HG03066 (cell line): ENCODE measurements around the gene RHNO1.
A peak's percentile ranks its signal among the peaks of the same experiment; 100 is the strongest.
"Not testable (repeated sequence)": the region's sequence is repeated elsewhere in the genome, so short reads cannot be mapped to it uniquely, and the experiment has no call there.

Source experiments
- ATAC-seq: cut with Tn5 transposase; IDR thresholded peaks from one replicate; pipeline ENCODE4 v1.9.1; 2021; ENCODE audit warnings: low read depth; ENCODE audit not compliant: unreplicated experiment

RHNO1 gene

GRCh38 chr12:2858334-2858733, 18.7 kb upstream of the RHNO1 start:
- ATAC-seq, result no peak

GRCh38 chr12:2858944-2859421, 18.0 kb upstream of the RHNO1 start:
- ATAC-seq, result no peak

DNA sequence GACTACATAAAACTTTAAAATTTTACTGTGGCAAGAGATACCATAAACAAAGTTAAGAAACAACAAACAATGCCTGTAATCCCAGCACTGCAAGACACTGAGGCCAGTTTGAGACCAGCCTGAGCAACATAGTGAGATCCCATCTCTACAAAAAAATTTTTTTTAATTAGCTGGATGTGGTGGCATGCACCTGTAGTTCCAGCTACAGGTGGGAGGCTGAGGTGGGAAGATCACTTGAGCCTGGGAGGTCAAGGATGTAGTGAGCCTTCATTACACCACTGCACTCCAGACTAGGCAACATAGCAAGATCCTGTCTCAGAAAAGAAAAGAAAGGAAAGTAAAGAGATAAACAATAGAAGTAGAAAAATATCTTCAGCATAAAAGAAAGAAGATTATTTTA, 16.9 kb upstream of the RHNO1 start:
- no peak for ATAC-seq

DNA sequence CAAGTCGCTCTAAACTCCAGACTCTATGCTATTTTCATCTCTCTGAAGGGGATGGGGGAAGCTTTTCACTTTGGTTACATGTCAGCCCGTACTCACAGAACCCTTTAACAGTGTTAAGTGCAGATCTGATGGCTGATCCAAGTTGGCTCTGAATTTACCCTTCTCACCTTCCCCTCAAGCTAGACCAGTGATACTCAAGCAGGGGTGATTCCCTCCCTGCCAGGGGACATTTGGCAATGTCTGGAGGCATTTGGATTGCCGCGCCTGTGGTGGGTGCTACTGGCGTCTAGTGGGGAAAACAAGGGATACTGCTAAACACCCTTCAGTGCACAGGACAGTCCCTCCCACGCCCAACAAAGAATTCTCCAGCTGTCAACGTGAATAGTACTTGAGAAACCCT, 14.1 kb upstream of the RHNO1 start:
- no peak for ATAC-seq

DNA sequence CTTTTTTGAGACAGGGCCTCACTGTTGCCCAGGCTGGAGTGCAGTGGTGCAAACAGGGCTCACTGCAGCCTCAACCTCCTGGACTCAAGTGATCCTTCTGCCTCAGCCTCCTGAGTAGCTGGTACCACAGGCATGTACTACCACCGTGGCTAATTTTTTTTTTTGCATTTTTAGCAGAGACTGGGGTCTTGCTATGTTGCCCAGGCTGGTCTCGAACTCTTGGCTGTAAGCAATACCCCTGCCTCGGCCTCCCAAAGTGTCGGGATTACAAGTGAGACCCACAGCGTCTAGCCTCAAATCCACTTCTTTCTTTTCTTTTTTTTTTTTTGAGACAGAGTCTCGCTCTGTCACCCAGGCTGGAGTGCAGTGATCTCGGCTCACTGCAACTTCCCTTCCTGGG, 13.6 kb upstream of the RHNO1 start:
- not testable (repeated sequence) for ATAC-seq

GRCh38 chr12:2864198-2864597, 12.8 kb upstream of the RHNO1 start:
- ATAC-seq, result no peak

GRCh38 chr12:2868986-2869632, 7.9 kb upstream of the RHNO1 start:
- not testable (repeated sequence) for ATAC-seq

DNA sequence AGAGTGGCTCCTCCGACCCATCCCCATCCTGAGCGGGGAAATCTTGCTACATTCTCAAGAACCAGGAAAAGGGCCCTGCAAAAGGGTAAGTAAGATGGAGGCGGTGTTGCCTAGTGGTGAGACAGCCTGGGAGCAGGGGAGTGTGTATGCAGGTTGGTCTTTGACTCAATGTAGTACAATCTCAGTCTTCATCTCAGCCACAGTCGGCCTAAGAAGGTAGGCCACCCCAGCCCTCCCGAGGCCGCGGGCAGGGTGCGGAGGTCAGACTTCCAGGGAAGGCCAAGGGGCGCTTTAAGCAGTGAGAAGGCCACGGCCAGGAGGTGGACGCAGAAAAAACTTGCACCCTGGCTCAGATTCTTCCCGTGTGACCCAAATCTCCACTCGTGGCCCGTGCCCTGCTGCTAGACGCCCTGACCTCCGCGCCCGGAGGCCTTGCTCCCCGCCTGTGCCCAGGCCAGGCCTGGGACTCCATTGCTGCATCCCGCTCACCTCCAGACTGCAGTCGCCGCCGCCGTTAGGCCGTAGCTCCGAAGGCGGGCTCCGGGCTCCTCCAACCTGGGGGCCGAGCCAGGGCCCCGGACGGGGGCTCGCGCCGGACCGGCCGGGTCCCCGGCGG, 484 bp upstream of the RHNO1 start:
- ATAC-seq, result no peak

- peak; percentile 11 for ATAC-seq
Measured at GRCh38 chr12:2877953-2878732, 1.1 kb downstream of the RHNO1 start.

- ATAC-seq, result no peak
Measured at GRCh38 chr12:2879853-2880252, 2.8 kb downstream of the RHNO1 start.

DNA sequence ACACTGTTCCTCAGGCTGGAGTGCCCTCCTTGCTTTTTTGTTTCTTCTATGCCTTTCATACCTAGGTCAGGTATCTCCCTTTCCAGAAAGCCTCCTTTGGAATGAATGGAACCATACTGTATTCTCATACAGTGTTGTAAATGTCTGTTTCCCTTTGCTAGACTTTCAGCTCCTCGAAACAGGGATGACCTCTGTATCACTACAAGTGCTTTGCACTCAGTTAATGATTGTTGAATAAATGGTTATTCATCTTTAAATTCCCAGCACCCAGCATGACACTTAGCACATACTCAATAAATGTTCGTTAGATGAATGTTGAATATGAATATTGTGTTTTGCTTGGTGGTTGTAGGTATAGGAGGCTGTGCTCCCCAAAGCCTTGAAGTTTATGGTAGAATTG, 7.8 kb downstream of the RHNO1 start:
- no peak for ATAC-seq

GRCh38 chr12:2886768-2887450, 9.9 kb downstream of the RHNO1 start:
- no peak for ATAC-seq

DNA sequence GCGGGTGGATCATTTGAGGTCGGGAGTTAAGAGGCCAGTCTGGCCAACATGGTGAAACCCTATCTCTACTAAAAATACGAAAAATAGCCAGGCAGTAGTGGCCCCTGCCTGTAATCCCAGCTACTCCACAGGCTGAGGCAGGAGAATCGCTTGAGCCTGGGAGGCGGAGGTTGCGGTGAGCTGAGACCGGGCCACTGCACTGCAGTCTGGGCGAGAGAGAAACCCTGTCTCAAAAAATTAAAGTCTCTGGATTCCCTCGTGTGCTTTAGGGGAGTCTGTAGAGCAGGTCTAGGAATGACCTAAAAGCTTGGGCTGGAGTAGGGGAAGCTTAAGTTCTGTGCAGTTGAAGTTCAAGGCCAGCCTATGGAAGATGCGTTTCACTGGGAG, 13.0 kb downstream of the RHNO1 start:
- no peak for ATAC-seq

DNA sequence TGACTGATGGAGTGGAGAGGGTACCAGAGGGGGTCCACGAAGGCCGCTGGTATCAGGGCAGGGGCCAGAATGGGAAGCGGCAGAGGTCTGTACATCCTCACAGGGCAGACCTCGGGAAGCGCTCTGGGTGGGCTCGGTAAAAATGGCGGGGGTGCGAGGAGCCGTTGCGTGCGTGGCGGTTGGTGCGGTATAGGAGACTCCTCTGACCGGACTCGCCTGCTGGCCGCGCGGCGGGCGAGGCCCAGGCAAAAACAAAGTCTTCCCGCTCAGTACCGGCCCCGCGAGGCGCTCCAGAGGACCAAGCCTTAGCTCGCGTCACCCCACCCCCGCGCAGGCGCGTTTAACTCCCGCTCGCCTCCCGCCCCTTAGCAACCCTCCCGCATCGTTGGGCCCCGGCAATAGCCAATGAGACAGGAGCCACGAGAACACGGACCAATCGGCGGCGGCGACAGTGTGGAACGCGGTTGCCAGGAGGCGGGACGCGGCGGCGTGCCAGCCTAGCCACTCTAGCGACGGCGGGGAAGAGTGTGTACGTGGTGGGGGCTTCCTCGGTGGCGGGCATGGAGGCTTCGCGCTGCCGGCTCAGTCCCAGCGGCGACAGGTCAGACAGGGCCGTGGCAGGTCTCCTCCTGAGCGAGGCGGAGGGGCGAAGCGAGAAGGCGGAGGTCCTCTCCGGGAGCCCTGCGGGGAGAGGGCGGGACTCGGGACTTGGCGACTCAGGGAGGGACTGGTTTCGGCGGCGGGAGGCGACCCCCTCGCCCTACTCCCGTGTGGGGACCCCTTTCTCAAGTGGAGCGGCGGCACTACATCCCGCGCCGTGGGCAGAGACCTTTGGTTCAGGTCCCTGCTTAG, 13.6 kb downstream of the RHNO1 start, which contains the start of gene TULP3:
TULP3 (plus strand) TSS at position 504 of the 852 bp plus-strand sequence; CDS start at position 561, 57 bp downstream.
- ATAC-seq, result peak; percentile 97

DNA sequence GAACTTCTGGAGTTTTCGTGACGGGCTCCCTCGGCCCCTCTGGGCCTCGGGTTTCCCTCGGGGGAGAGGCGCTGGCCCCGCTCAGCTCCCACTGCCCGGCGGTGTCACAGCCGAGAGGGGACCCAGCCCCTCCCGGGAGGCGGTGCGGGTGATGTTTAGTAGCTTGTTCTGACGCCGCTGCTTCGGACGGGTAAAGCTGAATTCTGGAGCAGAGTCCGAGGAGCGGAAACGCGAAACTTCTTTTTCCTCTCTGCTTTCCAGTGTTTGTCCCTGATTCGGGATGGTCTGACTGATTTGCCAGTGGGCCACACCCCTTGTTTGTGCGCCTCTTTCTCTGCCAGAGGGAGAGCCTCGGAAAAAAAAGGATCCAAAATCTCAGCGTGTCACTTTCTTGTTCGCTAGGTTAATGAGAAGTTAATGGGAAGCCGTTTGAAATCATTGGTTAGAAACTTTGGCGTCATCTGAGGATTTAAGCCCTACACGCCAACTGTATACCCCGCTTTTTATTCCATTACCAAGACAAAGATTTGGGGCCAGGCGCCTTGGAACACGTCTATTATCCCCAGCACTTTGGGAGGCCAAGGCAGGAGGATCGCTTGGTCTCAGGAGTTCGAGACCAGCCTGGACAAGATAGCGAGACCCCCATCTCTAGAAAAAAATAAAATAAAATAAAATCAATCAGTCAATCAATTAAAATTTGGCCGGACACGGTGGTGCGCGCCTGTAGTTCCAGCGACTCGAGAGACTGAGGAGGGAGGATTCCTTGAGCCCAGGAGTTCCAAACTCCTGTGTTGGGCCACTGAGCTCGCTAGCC, 14.4 kb downstream of the RHNO1 start:
- no peak for ATAC-seq

DNA sequence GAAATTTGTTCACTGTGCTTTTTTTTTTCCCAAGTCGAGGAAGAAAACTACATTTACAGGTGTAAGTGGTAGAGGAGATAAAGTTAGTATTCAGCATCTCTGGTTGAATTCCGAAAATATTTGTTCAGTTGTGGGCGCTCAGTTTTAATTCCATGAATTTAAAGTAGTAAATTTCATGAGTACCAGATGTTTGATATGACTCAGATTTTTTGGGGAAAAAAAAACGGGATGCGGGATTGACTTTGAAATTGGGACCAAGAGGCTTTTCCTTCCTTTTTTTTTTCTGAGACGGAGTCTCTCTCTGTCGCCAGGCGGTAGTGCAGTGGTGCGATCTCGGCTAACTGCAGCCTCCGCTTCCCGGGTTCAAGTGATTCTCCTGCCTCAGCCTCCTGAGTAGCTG, 15.2 kb downstream of the RHNO1 start:
- no peak for ATAC-seq

GRCh38 chr12:2893007-2893406, 16.0 kb downstream of the RHNO1 start:
- ATAC-seq, result no peak

DNA sequence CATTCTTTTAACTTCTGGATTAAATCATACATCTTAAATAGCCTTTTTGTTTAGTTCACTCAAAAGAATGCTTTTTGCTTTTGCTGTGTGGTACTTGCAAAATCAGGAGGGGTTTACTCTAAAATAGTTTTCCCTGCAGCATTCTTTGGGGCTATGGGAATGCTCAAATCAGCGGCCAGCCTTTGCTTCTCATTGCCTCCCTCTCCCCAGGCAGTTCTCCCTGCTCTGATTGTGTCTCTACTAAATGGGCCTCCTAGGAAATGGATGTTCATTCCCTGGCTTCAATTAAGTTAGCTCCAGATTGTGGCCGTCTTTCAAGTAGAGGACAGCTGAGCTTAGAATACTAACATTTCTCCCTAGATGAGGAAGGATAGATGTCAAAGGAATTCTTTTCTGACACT, 18.0 kb downstream of the RHNO1 start:
- no peak for ATAC-seq

DNA sequence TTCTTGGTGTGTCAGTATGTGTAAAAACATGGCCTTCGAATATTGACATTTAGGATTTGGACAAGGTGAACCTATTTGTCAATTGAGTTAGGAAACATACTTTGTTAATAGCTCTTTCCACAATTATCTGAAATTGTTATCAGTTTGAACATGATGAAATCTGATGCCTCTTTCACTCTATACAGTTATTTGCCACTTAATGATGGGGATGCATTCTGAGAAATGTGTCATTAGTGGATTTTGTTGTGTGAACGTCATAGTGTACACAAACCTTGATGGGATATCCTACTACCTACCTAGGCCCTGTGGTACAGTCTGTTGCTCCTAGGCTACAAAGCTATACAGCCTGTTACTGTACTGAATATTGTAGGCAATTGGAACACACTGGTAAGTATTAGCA, 18.5 kb downstream of the RHNO1 start:
- no peak for ATAC-seq
